Smooth muscle cell (in vitro differentiated cells): Measurements from ENCODE around the gene POU2F1. TPM values are rescaled to one million over a fixed set of nuclear protein-coding genes. Genes with fewer than 3 reads are reported as not detected.

ENCODE experiments used
- DNase-seq: peaks from one replicate; lab custom pipeline; 2025; ENCODE audit not compliant: unreplicated experiment; lab: John Stamatoyannopoulos, UW
- H2AFZ ChIP-seq: fragments of 200-600 bp; sonication (generic); 2 replicates; pipeline ENCODE4 v1.6.0; 2016; ENCODE audit warnings: antibody characterized with exemption, low read depth, mild to moderate bottlenecking
- H3F3A ChIP-seq: fragments of 200-600 bp; sonication (generic); 2 replicates; pipeline ENCODE4 v1.6.0; 2017; ENCODE audit warnings: antibody characterized with exemption, low read depth
- H3K27ac ChIP-seq: fragments of 200-600 bp; sonication (generic); 2 replicates; pipeline ENCODE4 v1.5.1; 2016; ENCODE audit warnings: low read depth, mild to moderate bottlenecking
- H3K27me3 ChIP-seq: fragments of 200-600 bp; sonication (generic); 2 replicates; pipeline ENCODE4 v1.6.1; 2016; ENCODE audit warnings: low read depth, mild to moderate bottlenecking
- H3K36me3 ChIP-seq: fragments of 200-600 bp; sonication (generic); 2 replicates; pipeline ENCODE4 v1.5.1; 2016; ENCODE audit warnings: low read depth
- H3K4me1 ChIP-seq: fragments of 200-600 bp; sonication (generic); 2 replicates; pipeline ENCODE4 v1.5.1; 2016; ENCODE audit warnings: low read depth
- H3K4me2 ChIP-seq: fragments of 200-600 bp; sonication (generic); 2 replicates; pipeline ENCODE4 v1.6.0; 2016; ENCODE audit warnings: mild to moderate bottlenecking
- H3K4me3 ChIP-seq: fragments of 200-600 bp; sonication (generic); 2 replicates; pipeline ENCODE4 v1.5.1; 2016; ENCODE audit warnings: mild to moderate bottlenecking
- H3K79me2 ChIP-seq: fragments of 200-600 bp; sonication (generic); 2 replicates; pipeline ENCODE4 v1.6.0; 2016; ENCODE audit warnings: low read depth, mild to moderate bottlenecking
- H3K9ac ChIP-seq: fragments of 200-600 bp; sonication (generic); 2 replicates; pipeline ENCODE4 v1.6.0; 2016; ENCODE audit warnings: low read depth
- H3K9me3 ChIP-seq: fragments of 200-600 bp; sonication (generic); replicated peaks from 2 replicates; pipeline ENCODE4 v1.5.1; 2016; ENCODE audit warnings: low read depth
- H4K20me1 ChIP-seq: fragments of 200-600 bp; sonication (generic); 2 replicates; pipeline ENCODE4 v1.6.0; 2016; ENCODE audit warnings: low read depth
- CTCF ChIP-seq: fragments of 200-600 bp; sonication (generic); IDR thresholded peaks from 2 replicates; pipeline ENCODE4 v1.5.1; 2017; ENCODE audit warnings: borderline replicate concordance, mild to moderate bottlenecking, antibody characterized with exemption; ENCODE audit not compliant: insufficient read depth, poor library complexity, severe bottlenecking
- WGBS: methylation state at CpG from one replicate; pipeline ENCODE4 v1.1.7; 2016; ENCODE audit warnings: low lambda C conversion rate; 5-methylcytosine and 5-hydroxymethylcytosine counted together
- polyA plus RNA-seq: library from polyadenylated mRNA; unstranded; fragments of >200 nt; fragmentation: Nextera tagmentation; extraction: Ambion mirVana; gene quantifications from 2 replicates; pipeline ENCODE4 v1.2.1, GENCODE V29; 2016
- total RNA-seq: library from RNA; depleted of rRNA; stranded (reverse); fragments of >200 nt; gene quantifications from 2 replicates; pipeline ENCODE4 v1.2.3, GENCODE V29; 2014

The POU2F1 gene
- total and polyA plus RNA-seq, 2 experiments from 2014 or later, result 5.3 to 15.6 TPM

- Histone ChIP-seq H4K20me1 (no peaks in the 10 kb centered on the region), H3K4me3 (no peak overlapping the region), H3F3A (no peaks in the 10 kb centered on the region), H2AFZ (no peak overlapping the region), H3K79me2 (no peaks in the 10 kb centered on the region), H3K4me2 (peak overlapping the region; percentile 86), H3K9ac (no peak overlapping the region), H3K9me3 (no peaks in the 10 kb centered on the region), H3K27ac (no peak overlapping the region), H3K27me3 (peaks cover 20% of the 10 kb centered on the region), H3K36me3 (no peaks in the 10 kb centered on the region), H3K4me1 (peaks cover 5% of the 10 kb centered on the region)
- 91% methylated on average over 17 of the region's 17 CpGs for WGBS
- no peak for TF ChIP-seq CTCF
- DNase-seq, result no peak
These were observed 217.8 kb downstream of the POU2F1 start for GRCh38 chr1:167438171-167439138.

GRCh38 chr1:167439301-167439988, 218.8 kb downstream of the POU2F1 start:
- peak; percentile 16 for DNase-seq
- no peaks in the 10 kb centered on the region for H3F3A ChIP-seq
- H3K79me2 ChIP-seq, result no peaks in the 10 kb centered on the region
- TF ChIP-seq CTCF, result peak; percentile 6
- H3K9me3 ChIP-seq, result no peaks in the 10 kb centered on the region
- peak overlapping the region; percentile 70 for H2AFZ ChIP-seq
- no peaks in the 10 kb centered on the region for H3K36me3 ChIP-seq
- peaks cover 5% of the 10 kb centered on the region for H3K4me1 ChIP-seq
- no peak overlapping the region for H3K27ac ChIP-seq
- H3K4me3 ChIP-seq, result peak overlapping the region; percentile 48
- peaks cover 20% of the 10 kb centered on the region for H3K27me3 ChIP-seq
- peak overlapping the region; percentile 86 for H3K4me2 ChIP-seq
- H4K20me1 ChIP-seq, result no peaks in the 10 kb centered on the region
- 12% methylated on average over 46 of the region's 49 CpGs for WGBS
- H3K9ac ChIP-seq, result no peak overlapping the region

GRCh38 chr1:167440345-167440744, 219.7 kb downstream of the POU2F1 start:
- no peak for TF ChIP-seq CTCF
- no peaks in the 10 kb centered on the region for H3F3A ChIP-seq
- H3K4me2 ChIP-seq, result no peak overlapping the region
- no peak overlapping the region for H3K4me3 ChIP-seq
- no peak overlapping the region for H3K9ac ChIP-seq
- WGBS, result 97% methylated on average over 4 of the region's 4 CpGs
- no peak overlapping the region for H3K27ac ChIP-seq
- no peak overlapping the region for H2AFZ ChIP-seq
- no peaks in the 10 kb centered on the region for H3K79me2 ChIP-seq
- H3K4me1 ChIP-seq, result peaks cover 5% of the 10 kb centered on the region
- no peaks in the 10 kb centered on the region for H3K36me3 ChIP-seq
- H3K27me3 ChIP-seq, result peaks cover 20% of the 10 kb centered on the region
- no peaks in the 10 kb centered on the region for H4K20me1 ChIP-seq
- no peak for DNase-seq
- H3K9me3 ChIP-seq, result no peaks in the 10 kb centered on the region
